CD4-positive, alpha-beta memory T cell (primary cell): ENCODE data around the gene LRRC8E. TPM values are rescaled to one million over a fixed set of nuclear protein-coding genes. Genes with fewer than 3 reads are reported as not detected.
A peak's percentile ranks its signal among the peaks of the same experiment; 100 is the strongest.

Source experiments
- CTCF ChIA-PET: fragments of 350-600 bp; sonication (Branson Sonifier 250); formaldehyde crosslinking; loops from one replicate; lab custom pipeline; 2021; ENCODE audit warnings: inconsistent platforms; ENCODE audit not compliant: partially characterized antibody; lab: Charles Lee
- POLR2A ChIA-PET: fragments of 350-600 bp; sonication (Branson Sonifier 250); formaldehyde crosslinking; loops from one replicate; lab custom pipeline; 2021; ENCODE audit not compliant: partially characterized antibody; lab: Charles Lee
- DNase-seq, 5 donors: peaks; one replicate each; pipeline versions ENCODE4 v3.0.0 to v3.0.0-alpha.2; 2020 to 2022; ENCODE audit warnings: mixed read lengths in 1 of 5
- H3K27ac ChIP-seq: one replicate; pipeline ENCODE4 v1.7.0; 2013; ENCODE audit warnings: low read depth, low read length
- H3K27me3 ChIP-seq: 2 replicates; pipeline ENCODE4 v1.7.0; 2013; ENCODE audit warnings: mild to moderate bottlenecking, low read length, moderate library complexity; ENCODE audit not compliant: insufficient read depth
- H3K36me3 ChIP-seq: 2 replicates; pipeline ENCODE4 v1.7.0; 2013; ENCODE audit warnings: mild to moderate bottlenecking, low read length, moderate library complexity; ENCODE audit not compliant: insufficient read depth
- H3K4me1 ChIP-seq: 2 replicates; pipeline ENCODE4 v1.7.0; 2013; ENCODE audit warnings: mild to moderate bottlenecking, low read length, moderate library complexity; ENCODE audit not compliant: insufficient read depth
- H3K4me3 ChIP-seq, 2 donors: one replicate each; pipeline ENCODE4 v1.7.0; 2013; ENCODE audit warnings: low read length in 2 of 2, mild to moderate bottlenecking in 1 of 2
- H3K9me3 ChIP-seq, 2 donors: one replicate each; pipeline ENCODE4 v1.7.0; 2013; ENCODE audit warnings: low read length in 2 of 2, control low read depth in 1 of 2; ENCODE audit not compliant: control insufficient read depth in 1 of 2
- H3K27ac Mint-ChIP-seq, 7 donors: one replicate each; pipeline ENCODE4 v1.8.0; 2020 to 2021; ENCODE audit warnings: mixed read lengths in 7 of 7, mild to moderate bottlenecking in 6 of 7, inconsistent platforms in 3 of 7, moderate library complexity in 3 of 7
- H3K27me3 Mint-ChIP-seq, 2 donors: one replicate each; pipeline ENCODE4 v1.8.0; 2020 to 2021; ENCODE audit warnings: mixed read lengths in 2 of 2
- H3K36me3 Mint-ChIP-seq, 2 donors: one replicate each; pipeline ENCODE4 v1.8.0; 2020 to 2021; ENCODE audit warnings: mixed read lengths in 2 of 2, inconsistent platforms in 1 of 2, mild to moderate bottlenecking in 1 of 2
- H3K4me1 Mint-ChIP-seq, 4 donors: one replicate each; pipeline ENCODE4 v1.8.0; 2020 to 2021; ENCODE audit warnings: mixed read lengths in 4 of 4, mild to moderate bottlenecking in 1 of 4
- H3K4me3 Mint-ChIP-seq, 8 donors: one replicate each; pipeline ENCODE4 v1.8.0; 2020 to 2021; ENCODE audit warnings: mixed read lengths in 8 of 8, mild to moderate bottlenecking in 7 of 8, moderate library complexity in 6 of 8, inconsistent platforms in 3 of 8
- H3K9me3 Mint-ChIP-seq, 8 donors: one replicate each; pipeline ENCODE4 v1.8.0; 2020 to 2021; ENCODE audit warnings: mixed read lengths in 8 of 8, mild to moderate bottlenecking in 5 of 8, inconsistent platforms in 3 of 8, moderate library complexity in 1 of 8
- intact Hi-C: fragments of 100-400 bp; cut with micrococcal nuclease; formaldehyde crosslinking; loops from one replicate; pipeline ENCODE4 v1.15.1; 2023
- polyA plus RNA-seq, 2 donors: library from polyadenylated mRNA; unstranded; fragments of 300-500 nt; fragmentation: Illumina TruSeq; gene quantifications; one replicate each; pipeline ENCODE4 v1.2.3, GENCODE V29; 2021
- total RNA-seq, 2 experiments: library from RNA; stranded (reverse); gene quantifications; one replicate each; pipeline ENCODE4 v1.2.3, GENCODE V29; 2021

The LRRC8E gene
- total and polyA plus RNA-seq, 4 experiments from 2014 or later: not detected

DNA sequence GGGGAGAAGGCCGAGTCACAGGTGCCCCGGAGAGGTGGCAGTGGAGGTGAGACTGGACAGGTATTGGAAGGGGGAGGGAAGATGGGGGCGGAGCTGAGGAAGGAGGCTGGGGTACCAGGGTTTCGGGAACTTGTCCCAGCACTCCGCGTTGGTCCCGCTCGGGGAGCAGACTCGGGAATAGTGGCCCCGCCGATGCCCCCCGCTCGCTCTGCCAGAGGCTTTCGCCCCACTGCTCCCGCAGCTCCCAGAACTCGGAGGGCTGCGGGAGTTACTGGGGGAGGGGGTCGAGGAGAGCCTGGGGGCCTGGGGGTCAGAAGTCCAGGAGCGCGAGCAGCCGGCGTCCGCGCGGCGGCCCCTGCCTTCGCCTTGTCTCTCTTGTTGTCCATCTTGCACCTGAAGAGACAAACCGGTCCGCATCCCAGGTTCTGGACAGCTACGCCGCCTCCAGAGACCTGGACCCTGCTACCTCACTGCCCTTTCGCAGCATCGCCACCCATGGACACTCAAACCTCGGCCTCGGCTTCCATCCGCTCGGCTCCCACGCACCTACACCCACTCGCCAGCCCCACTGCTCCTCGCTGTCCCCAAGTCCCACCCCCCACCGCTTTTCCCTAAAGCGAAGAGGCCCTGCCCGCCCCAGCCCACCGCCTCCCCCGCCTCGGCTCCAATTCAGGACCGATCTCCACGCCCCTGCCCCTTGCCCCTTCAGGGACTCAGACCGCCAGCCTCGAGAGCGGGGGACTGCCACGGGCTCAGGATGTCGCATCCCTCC lies 14.8 kb upstream of the LRRC8E start:
- Mint-ChIP-seq H3K27ac (peak overlapping the region in 3 of 7 donors; percentile 30 to 55 (median 50)), H3K9me3 (no peaks in the 10 kb centered on the region), H3K36me3 (no peaks in the 10 kb centered on the region), H3K4me1 (peaks cover 12 to 38% (median 25%) of the 10 kb centered on the region in 4 donors), H3K4me3 (peak overlapping the region; percentile 39 to 85 (median 73)), H3K27me3 (peaks cover 5 to 19% of the 10 kb centered on the region in 2 donors)
- intact Hi-C loops: no loop called here
- ChIA-PET POLR2A (no interaction called here), CTCF (no interaction called here)
- Histone ChIP-seq H3K4me3 (no peak overlapping the region), H3K27me3 (peaks cover 4% of the 10 kb centered on the region), H3K36me3 (no peaks in the 10 kb centered on the region), H3K9me3 (no peaks in the 10 kb centered on the region), H3K27ac (no peak overlapping the region), H3K4me1 (peaks cover 36% of the 10 kb centered on the region)
- DNase-seq: no peak

DNA sequence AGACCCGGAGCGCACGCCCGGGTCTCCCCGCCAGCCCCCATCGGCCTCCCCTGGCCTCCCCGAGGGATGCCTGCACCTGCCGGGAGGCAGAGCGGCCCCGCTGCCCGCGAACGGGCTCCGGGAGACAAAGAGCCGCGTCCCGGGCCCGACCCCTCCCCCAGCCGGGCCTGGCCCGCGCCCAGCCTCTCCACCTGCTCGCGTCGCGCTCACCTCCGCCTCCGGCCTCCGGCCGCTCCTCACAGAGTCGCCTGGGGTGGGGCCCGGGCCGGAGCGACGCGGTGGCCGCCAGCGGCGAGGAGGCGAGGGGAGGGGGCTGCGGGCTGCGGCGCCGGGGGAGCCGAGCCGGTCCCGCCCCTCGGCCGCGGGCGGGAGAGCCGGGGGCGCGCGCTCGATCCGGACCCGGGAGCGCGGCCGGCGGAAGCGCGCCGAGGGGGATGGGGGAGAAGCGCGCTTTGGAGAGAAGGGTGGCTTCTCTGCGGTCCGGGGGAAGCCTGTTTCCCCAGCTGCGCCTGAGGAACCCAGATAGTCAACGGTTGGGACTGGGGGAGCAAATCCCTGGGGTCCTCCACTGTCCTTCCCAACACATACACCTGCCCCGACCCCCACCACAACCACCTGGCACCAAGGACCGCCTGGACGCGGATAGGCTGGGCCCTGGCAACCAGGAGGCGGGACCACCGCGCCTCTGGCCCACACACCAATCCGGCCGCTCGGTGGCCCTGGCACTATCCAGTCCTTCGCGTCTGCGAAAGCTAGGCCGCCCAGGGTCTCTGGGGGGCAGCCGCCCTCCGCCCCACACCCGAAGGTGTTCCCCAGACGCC lies 14.0 kb upstream of the LRRC8E start, which contains the start of gene PRR36:
TSS of gene PRR36 (minus strand) at position 315 of the 821 bp plus-strand sequence. CDS start 701 bp downstream, outside the sequence.
- peaks cover 5 to 19% of the 10 kb centered on the region in 2 donors for H3K27me3 Mint-ChIP-seq
- intact Hi-C loops: no loop called here
- Histone ChIP-seq H3K9me3 (no peaks in the 10 kb centered on the region), H3K4me1 (peaks cover 30% of the 10 kb centered on the region), H3K36me3 (no peaks in the 10 kb centered on the region), H3K27ac (no peak within 1 kb of the TSS), H3K4me3 (no peak within 1 kb of the TSS), H3K27me3 (peaks cover 4% of the 10 kb centered on the region)
- peaks cover 12 to 34% (median 22%) of the 10 kb centered on the region in 4 donors for H3K4me1 Mint-ChIP-seq
- DNase-seq: peak in 1 of 5 donors; percentile 16
- peak within 1 kb of the TSS; percentile 46 to 85 (median 73) for H3K4me3 Mint-ChIP-seq
- peak within 1 kb of the TSS in 2 of 7 donors; percentile 50 to 55 for H3K27ac Mint-ChIP-seq
- H3K9me3 Mint-ChIP-seq: no peaks in the 10 kb centered on the region
- POLR2A ChIA-PET: interaction anchor here (0.5 kb wide), 1 partner anchor 535 kb away, joined by 3 read pairs; no protein-coding TSS in a partner anchor
- no peaks in the 10 kb centered on the region for H3K36me3 Mint-ChIP-seq
- CTCF ChIA-PET: no interaction called here

DNA sequence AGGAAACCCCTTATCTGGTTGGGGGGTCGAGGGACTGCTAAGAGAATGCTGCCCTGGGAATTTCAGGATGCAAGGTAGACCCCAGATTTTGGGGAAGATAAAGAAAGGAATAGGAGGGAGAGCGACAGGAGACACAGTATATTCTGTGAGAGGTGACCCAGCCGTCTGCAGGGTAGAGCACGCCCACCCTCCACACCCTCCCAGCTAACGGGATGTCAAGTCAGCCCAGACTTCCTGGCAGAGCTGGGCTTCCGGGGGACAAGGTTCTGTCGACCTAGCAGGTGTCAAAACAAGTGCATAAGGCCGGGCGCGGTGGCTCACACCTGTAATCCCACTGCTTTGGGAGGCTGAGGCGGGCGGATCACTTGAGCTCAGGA lies 13.4 kb upstream of the LRRC8E start:
- Mint-ChIP-seq H3K36me3 (no peaks in the 10 kb centered on the region), H3K27ac (no peak overlapping the region), H3K27me3 (peaks cover 5 to 19% of the 10 kb centered on the region in 2 donors), H3K9me3 (no peaks in the 10 kb centered on the region), H3K4me1 (peaks cover 12 to 34% (median 22%) of the 10 kb centered on the region in 4 donors), H3K4me3 (peak overlapping the region in 6 of 8 donors; percentile 20 to 69 (median 33))
- Histone ChIP-seq H3K36me3 (no peaks in the 10 kb centered on the region), H3K9me3 (no peaks in the 10 kb centered on the region), H3K4me3 (no peak overlapping the region), H3K27me3 (peaks cover 4% of the 10 kb centered on the region), H3K27ac (no peak overlapping the region), H3K4me1 (peaks cover 26% of the 10 kb centered on the region)
- intact Hi-C loops: no loop called here
- no peak for DNase-seq
- POLR2A ChIA-PET: interaction anchor here (0.5 to 1.2 kb wide), 2 partner anchors 13 to 535 kb away, joined by 3 to 4 read pairs; no protein-coding TSS in a partner anchor
- CTCF ChIA-PET: no interaction called here

DNA sequence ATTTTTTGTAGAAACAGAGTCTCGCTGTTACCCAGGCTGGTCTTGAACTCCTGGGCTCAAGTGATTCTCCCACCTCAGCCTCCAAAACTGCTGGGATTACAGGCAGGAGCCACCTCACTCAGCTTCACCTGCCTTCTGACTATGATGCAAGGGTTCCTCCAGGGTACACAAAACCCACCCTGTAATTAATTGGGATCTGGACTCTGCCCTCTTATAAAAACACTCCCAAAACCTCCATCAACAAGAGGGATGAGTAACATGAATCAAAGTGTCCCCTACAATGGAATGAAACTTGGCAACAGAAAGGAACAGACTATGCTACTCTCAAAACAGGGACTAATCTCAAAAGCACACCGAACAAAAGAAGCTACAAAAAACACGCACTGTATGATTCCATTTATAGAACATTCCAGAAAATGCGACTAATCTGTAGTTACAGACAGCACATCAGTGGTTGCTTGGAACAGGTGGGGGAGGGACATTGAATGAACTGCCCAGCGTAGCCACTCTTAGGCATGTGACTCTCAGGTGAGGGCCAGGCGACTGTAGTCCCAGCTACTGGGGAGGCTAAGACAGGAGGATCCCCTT lies 11.0 kb upstream of the LRRC8E start:
- Mint-ChIP-seq H3K9me3 (no peaks in the 10 kb centered on the region), H3K27me3 (peaks cover 5 to 8% of the 10 kb centered on the region in 2 donors), H3K36me3 (no peaks in the 10 kb centered on the region), H3K4me1 (peaks cover 1 to 18% (median 7%) of the 10 kb centered on the region in 4 donors), H3K27ac (no peak overlapping the region), H3K4me3 (peak overlapping the region in 1 of 8 donors; percentile 8)
- H3K9me3 ChIP-seq: no peaks in the 10 kb centered on the region
- H3K27ac ChIP-seq: no peak overlapping the region
- H3K27me3 ChIP-seq: peaks cover 4% of the 10 kb centered on the region
- ChIA-PET POLR2A (interaction anchor here (1.1 kb wide), 1 partner anchor 8 kb away, joined by 3 read pairs; no protein-coding TSS in a partner anchor), CTCF (interaction anchor here (0.8 kb wide), 1 partner anchor 8 kb away, joined by 4 read pairs; no protein-coding TSS in a partner anchor)
- intact Hi-C loops: no loop called here
- H3K36me3 ChIP-seq: no peaks in the 10 kb centered on the region
- H3K4me3 ChIP-seq: no peak overlapping the region
- DNase-seq: no peak
- peaks cover 15% of the 10 kb centered on the region for H3K4me1 ChIP-seq

DNA sequence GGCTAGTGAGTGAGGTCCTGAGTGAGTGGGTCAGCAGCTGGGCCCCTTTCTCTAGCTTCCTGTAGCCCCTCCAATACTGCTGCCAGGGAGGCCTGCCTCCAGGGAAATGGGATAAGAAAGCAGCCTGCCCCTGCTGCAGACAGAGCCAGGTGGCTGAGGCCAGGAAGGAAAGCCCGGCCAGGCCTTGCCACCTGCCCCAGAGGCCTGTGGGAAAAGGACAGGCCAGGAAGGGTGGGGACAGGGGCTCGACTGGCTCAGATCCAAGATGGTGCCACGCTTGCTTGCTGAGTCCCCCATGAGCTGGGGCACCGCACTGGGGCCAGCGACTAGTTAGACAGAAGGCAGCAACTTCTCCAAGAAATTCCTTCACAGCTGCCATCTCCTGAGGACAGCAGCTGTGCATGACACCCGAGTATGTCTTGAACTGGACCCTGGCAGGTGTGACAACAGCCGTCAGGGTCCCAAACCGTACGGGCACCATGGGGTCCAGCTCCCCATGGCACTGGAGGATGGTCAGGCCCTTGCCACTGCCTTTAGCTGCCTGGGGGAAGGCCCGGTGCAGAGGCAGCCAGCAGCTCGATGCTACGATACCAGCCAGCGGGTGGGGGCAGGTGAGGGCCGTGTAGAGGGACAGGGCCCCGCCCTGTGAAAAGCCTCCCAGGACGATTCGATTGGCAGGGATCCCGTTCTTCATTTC lies 9.1 kb upstream of the LRRC8E start:
- CTCF ChIA-PET: interaction anchor here (1.0 kb wide), 1 partner anchor 24 kb away, joined by 3 read pairs; the partner anchor contains the start of gene MAP2K7
- H3K36me3 ChIP-seq: no peaks in the 10 kb centered on the region

DNA sequence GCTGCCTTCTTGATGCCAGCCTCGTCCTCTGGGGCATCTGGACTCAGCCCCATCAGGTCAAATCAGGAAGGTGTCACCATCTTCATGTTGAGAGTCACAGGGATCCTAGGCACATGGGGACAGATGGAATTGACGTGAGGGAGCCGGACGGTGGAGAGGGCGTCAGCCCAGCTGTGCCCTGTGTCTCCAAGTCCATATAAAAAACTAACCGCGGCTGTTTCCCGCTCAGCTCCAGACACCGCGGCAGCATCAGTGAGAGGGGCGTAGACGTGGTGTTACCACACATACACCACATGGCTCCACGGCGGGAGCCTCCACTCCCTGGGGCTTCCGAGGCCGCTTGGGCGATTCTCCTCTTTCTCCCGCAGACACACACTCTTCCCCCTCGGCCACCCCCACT lies 8.5 kb upstream of the LRRC8E start:
- ChIA-PET CTCF (interaction anchor here (1.0 kb wide), 1 partner anchor 23 kb away, joined by 3 read pairs; the partner anchor contains the start of gene MAP2K7), POLR2A (no interaction called here)
- Mint-ChIP-seq H3K27me3 (peaks cover 0 to 2% of the 10 kb centered on the region in 2 donors), H3K36me3 (no peaks in the 10 kb centered on the region), H3K27ac (no peak overlapping the region), H3K4me1 (peaks cover 0 to 6% (median 3%) of the 10 kb centered on the region in 4 donors), H3K4me3 (no peak overlapping the region), H3K9me3 (no peaks in the 10 kb centered on the region)
- Histone ChIP-seq H3K36me3 (no peaks in the 10 kb centered on the region), H3K27me3 (peaks cover 1% of the 10 kb centered on the region), H3K4me1 (peaks cover 1% of the 10 kb centered on the region), H3K9me3 (no peaks in the 10 kb centered on the region), H3K27ac (no peak overlapping the region), H3K4me3 (no peak overlapping the region)
- intact Hi-C loops: no loop called here
- DNase-seq: no peak

More for the DNA sequence above, 9.1 kb upstream of the LRRC8E start:
- no peak overlapping the region for H3K4me3 ChIP-seq
- Mint-ChIP-seq H3K4me1 (peaks cover 1 to 10% (median 4%) of the 10 kb centered on the region in 4 donors), H3K4me3 (no peak overlapping the region), H3K9me3 (no peaks in the 10 kb centered on the region), H3K27ac (no peak overlapping the region), H3K27me3 (peaks cover 0 to 2% of the 10 kb centered on the region in 2 donors), H3K36me3 (no peaks in the 10 kb centered on the region)
- peaks cover 7% of the 10 kb centered on the region for H3K4me1 ChIP-seq
- H3K27me3 ChIP-seq: peaks cover 4% of the 10 kb centered on the region
- no peak for DNase-seq
- POLR2A ChIA-PET: no interaction called here
- intact Hi-C loops: no loop called here
- H3K27ac ChIP-seq: no peak overlapping the region
- H3K9me3 ChIP-seq: no peaks in the 10 kb centered on the region
